HuH-7.5 (cell line): ENCODE measurements around the gene SEC14L6.
"Not testable (repeated sequence)": the region's sequence is repeated elsewhere in the genome, so short reads cannot be mapped to it uniquely, and the experiment has no call there.

ENCODE experiments used
- DNase-seq: peaks from one replicate; pipeline ENCODE4 v3.0.0; 2011; ENCODE audit warnings: low spot score

Gene SEC14L6

DNA sequence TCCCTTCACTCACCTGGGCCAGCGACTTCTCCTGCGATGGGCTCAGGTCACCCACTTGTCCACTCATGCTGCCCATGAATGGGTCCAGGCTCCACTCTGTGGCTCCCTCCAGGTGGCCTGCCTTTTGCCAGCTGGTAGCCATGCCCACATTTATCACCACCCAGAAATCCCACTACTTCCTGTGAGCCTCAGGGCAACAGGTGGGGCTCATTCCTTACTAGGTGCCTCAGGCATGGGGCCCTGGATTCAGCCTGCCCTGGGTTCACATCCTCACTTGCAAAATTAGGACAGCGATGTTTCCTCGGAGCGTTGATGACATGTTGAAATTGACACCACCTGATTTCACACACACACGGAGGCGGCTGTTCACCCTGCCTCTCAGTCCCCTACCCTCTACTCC, at the start of gene SEC14L6:
Gene SEC14L6, minus strand, starts transcription at position 126 of the 400 bp plus-strand sequence. Its CDS starts 59 bp downstream, at position 67.
- no peak for DNase-seq

DNA sequence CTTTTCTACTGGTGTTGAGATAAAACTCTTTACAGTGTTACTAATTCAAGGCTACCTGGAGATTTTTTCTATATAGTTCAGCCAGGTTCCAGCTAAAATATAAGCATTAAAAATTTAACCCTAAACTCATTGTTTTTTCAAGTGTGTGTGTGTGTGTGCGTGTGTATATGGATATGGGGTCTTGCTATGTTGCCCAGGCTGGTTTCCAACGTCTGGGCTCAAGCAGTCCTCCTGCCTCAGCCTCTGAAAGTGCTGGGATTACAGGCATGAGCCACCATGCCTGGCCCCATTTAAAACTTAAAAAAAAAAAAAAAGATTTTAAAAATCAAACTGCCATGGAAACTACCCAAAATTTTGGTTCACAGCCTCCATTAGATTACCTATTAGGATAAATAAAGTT, 49.7 kb upstream of the SEC14L6 start:
- DNase-seq, result no peak

DNA sequence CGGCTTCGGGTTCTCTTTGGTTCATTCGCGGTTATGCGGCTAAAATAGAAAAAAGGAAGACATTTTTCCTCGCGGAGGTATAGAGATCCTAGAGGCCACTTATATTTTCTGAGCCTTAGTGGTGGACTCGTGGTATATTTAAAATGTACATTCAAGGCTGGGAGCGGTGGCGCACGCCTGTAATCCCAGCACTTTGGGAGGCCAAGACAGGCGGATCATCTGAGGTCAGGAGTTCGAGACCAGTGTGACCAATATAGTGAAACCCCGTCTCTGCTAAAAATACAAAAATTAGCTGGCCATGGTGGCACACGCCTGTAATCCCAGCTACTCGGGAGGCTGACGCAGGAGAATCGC, 45.8 kb upstream of the SEC14L6 start:
- DNase-seq, result not testable (repeated sequence)

DNA sequence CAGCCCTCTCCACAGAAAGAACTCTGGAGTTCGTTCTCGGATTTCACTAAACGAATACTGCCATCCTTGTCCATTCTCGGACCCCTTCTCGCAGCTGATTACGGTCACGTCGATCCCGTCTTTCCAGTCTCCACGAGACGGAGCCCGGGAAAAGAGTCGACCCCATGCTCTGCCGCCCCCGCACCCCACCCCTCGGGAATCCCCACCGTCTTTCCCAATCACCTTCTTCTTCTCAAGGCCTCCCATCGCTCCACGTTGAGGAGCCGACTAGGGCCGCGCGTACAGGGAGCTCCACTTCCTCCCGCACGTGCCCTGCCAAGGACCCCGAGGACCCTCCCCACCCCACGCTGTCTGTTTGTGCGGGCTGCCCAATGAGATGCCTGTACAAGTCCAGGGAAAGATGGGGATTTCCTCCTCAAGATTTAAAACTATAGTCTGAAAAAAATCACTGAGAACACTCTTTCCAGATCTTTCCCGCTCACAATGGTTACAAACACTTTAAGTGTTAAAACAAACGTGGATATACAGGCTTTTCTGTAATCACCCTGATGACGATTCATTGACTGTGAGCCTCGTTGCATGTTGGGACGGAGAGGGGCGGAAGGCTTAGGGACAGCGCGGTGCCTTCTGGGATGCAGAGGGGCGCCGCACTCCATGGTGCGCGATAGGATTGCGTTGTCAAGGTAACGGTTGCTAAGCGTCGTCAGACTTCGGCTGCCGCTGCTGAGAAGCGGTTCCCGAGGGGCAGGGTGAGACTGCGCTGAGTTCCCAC, 45.2 kb upstream of the SEC14L6 start, which contains the start of gene PES1:
Gene PES1, minus strand, starts transcription at position 323 of the 772 bp plus-strand sequence. Its CDS starts 77 bp downstream, at position 246.
- DNase-seq, result peak; percentile 92

DNA sequence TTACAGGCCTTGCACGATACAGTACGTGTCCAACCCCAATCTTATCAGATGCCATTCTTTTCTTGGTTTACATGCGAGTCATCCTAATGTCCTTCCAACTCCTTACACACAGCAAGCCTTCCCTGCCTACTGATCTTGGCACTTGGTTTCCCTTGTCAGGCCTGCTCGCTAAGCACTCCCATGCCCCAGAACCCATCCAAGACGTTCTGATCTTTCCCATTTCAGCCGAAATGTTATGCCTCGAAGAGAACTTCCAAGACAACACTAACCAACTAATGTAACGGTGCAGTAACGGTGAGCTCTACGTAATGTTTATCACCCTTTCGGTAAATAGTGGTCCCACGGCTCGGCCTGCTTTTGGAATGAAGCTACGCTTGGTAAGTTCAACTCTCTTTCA, 44.6 kb upstream of the SEC14L6 start:
- no peak for DNase-seq

DNA sequence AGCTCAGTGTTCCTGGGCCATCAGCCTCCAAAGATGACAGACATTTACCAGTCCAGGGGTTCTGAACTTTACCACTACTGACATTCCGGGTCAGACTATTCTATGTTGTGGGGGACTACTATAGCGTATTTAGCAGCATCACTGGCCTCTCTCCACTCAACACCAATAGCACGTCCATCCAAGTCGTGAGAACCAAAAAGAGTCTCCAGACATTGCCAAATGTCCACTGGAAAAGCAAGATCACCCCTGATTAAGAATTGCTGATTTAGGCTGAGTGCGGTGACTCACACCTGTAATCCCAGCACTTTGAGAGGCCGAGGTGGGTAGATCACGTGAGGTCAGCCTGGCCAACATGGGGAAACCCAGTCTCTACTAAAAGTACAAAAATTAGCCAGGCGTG, 39.9 kb upstream of the SEC14L6 start:
- DNase-seq, result no peak

DNA sequence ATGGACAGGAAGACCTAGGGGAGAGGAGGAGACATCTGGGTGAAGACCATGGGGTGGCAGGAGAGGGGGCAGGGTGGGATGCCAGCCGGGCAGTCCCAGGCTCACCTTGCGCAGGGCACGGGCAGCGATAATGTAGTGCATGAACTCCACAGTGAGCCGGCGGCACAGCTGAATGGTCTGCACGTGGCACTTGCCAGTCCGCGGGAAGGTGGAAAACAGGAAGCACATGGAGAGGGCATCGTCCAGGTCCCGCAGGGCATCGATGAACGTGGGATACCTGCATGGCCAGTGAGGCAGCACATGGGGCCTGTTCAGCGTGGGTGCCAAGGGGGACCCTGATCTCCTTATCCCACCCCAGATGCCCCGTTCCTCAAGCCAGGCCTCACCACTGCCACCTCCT, 37.9 kb upstream of the SEC14L6 start:
- DNase-seq, result no peak

DNA sequence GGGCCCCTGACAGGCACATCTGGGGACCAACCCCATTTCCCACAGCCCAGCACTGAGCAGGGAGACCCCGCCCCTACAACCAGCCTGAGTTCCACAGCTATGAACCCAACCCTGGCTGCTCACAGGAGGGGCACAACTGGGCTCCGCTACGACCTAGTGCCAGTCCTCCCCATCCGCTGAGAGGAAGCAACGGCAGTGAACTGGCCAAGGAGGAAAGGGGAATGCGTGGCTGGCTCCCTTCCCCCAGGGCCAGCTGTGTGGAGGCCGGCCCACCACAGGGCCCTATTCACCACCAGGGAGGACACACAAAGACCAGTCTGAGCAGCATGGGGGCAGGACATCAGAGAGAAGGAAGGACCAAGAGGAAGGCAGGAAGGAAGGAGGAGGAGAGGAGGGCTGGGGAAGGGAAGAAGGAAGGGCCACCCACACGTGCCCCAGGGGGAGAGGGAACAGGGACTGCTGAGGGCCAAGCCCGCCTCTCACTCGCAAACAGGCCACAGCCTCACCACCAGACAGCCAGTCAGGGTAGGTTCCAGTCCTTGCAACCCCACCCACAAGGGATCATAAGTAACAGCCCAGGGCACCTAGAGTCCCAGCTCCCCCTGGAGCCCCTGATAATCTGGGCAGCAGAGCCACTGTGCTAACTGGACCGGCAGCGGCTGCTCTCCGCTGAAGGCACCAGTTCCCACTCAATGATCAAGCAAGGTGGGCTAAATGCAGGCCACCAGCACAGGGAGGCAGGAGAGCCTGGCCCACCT, 36.4 kb upstream of the SEC14L6 start:
- no peak for DNase-seq

DNA sequence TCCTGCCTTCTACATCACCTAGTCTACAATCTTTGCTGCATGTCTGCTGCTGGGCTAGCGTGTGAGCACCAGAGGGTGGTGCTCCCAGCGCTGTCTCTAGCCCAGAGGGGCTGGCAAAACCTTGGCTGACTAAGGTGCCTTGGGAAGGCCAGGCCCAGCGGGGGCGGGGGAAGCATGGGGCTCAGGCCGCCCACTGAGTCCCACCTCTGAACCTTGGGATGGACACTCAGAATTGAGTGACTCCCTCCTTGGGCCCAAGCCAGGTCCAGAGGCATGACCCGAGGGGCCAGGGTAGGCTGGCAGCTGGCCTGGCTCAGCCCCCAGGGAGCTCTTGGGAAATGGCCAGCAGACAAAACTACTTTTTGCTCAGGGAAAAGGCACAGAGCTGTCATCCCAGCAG, 35.5 kb upstream of the SEC14L6 start:
- no peak for DNase-seq

DNA sequence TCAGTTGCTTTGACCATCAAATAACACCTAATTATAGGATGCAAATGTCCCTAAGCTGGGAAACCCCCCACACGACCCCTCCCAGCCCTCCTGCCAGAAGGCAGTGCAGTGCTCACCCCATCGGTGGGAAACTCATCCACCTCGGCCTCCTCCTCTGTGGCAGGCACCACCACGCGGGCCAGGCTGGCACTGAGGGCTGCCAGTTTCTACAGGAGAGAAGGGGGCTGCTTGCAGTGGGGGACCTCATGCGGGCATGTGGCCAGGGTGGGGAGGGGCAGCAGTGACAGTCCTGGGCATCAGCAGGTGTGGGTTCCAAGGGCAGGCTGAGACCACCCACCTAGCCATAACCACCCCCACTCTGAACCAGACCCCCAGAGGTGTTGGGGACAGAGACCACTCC, 34.4 kb upstream of the SEC14L6 start:
- DNase-seq, result no peak

DNA sequence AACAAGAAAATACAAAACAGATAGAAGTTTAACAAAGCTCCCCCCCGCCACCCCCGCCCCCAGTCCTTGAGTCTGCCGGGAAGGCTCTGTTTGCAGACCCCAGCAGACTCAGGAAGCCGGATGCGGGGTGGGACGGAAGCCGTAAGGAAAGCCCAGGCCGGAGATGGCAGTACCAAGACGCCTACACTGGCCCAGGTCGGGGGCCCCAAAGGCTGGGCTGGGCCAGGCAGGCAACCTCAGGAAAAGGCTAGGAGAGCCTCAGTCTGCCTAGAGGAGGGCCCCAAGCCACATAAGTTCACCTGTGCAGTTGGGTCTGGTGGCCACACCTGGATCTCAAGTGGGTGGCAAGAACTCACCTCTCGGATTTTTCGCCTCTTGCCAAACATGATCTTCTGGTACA, 31.9 kb upstream of the SEC14L6 start:
- no peak for DNase-seq

DNA sequence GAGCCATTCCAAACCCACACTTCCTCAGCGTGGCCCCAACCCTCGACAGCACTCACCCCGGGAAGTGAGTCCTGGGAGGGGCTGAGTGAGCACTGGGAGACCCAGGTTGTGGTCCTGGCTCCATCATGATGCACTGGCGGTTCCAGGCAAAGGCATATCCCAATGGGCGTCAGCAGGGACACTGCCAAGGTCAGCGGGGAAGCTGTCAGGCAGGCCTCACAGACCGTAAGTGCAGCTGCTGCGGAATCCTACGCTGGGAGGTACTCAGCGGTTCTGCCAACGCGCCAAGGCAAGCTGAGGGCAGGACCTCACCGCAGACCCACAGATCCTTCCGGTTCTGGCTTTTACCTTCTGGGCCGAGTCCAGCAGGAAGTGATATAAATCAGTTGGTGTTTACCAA, 29.3 kb upstream of the SEC14L6 start:
- DNase-seq, result no peak

DNA sequence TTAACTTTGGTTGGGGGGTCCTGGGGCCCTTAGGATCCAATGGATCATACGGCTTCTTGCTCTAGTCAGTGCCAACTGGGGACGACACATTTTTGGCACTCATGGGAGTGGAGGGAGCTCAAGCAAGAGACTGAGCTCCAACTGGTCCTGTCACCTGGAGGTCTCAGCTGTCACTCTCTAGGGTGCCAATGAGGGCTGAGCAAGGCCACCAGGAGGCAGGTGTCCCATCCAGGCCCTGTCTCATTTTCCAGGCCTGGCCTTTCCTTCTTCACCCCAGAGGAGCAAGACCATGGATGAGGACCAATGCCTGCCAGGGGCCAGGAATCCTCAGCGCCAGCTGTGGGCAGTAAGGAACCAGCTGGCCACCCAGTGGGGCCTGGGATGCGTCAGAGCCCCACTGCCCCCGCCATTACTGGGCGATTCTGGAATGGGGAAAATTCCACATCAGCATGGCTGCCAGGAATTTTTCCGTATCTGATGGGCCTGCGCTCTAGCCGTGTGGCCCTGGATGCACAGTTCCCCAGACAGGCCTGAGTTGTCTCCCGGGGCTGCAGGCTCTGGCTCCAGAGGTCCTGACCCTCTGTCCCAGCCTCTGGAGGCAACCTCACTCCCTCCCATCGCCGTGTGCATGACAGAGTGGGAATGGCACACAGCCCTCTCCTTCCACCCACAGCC, 28.6 kb upstream of the SEC14L6 start:
- DNase-seq, result peak; percentile 49

DNA sequence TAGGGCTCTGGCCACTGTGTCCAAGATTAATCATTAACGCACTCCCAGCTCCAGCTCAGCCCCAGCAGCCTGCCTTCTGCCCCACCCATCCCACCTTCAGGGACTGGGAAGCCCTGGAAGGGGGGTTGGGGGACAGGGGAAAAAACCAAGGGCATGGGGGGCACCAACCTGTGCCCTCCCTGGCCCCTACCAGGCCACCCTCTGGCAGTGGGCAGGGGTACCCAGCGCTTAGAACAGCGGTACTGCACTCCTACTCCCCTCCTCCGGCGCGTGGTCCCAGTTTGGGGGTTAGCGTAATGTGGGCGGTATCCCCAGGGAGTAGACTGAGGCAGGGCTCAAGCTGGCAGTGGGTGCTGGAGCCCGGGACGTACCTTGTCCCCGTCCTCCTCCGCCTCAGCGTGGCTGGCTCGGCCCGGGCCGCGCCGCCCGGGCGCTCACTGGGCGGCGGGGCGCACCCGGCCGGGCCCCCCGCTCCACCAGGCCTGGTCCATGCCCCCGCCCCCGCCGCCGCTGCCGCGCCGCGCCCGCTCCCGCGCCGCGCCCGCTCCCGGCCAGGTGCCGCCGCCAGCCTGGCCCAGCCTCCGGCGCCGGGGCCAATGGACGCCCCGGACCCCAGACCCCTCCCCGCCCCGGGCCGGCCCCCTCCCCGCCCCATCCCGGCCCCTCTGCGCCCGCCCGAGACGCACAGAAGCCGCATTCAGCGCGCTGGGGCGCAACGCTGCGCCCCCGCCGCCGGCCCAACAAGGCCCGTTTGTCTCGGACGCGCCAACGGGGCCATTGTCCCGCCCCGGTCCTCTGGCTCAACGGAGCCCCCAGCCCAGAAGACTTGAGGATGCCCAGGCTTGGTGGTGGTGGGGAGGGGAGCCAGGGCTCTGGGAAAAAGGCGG, 27.8 kb upstream of the SEC14L6 start, which contains the start of gene GAL3ST1:
Gene GAL3ST1, minus strand, starts transcription at position 571 of the 887 bp plus-strand sequence. CDS start 17,273 bp downstream, outside the sequence.
- peak; percentile 95 for DNase-seq

DNA sequence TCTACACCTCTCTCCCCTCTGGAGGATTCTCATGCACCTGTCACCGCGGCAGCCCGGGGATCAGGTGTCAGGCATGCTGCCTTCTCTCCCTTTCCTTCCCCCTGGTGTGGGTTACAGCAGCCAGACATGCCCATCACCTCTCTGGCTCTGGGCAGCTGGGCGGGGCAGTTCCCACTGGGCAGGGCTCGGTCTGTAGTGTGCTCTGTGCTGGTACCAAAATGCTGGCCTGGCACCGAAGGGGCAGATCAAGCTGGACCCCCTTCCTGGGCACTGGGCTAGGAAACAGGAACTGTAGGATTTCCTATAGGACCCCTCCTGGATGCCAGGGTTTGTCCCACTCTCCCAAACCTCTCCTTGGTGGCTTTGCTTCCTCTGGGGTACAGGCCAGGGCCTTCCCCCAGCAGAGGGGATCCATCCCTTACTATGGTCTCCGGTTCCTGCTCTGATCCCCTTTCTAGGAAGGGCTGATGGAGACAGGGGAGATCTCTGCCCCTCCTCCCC, 27.1 kb upstream of the SEC14L6 start:
- no peak for DNase-seq

DNA sequence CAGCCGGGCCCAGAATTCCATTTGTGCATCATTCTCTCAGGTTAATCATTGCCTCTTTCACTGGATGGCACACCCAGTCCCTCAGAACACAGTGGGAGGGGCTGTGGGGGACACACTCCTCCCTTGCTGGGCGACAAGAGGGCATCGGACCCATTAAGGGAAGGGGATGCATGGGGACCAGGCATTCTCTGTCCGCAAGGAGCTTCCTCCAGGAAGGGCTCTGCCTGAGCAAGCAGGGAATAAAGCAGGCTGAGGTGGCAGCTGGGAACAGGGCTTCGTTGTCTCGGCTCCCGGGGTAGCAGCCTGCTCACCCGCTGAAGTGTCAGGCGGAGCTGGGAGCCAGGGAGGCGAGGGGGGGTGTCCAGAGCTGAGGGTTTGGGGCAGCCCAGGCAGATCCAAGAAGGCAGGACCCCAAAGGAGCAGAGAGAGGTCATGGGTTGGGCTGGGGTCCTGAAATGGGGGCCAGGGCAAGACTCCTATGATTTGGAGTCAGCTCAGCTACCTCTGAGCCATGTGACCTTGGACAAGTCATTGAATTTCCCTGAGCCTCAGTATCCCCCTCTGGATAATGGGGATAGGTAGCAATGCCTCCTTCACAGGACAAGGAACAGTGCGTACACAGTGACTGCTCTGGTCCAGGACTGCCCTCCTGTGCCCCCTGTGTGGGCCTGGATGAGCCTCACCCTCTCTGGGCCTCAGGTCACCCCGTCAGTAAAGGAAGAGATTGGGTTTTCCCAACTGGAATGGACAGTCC, 26.5 kb upstream of the SEC14L6 start:
- DNase-seq, result peak; percentile 48

DNA sequence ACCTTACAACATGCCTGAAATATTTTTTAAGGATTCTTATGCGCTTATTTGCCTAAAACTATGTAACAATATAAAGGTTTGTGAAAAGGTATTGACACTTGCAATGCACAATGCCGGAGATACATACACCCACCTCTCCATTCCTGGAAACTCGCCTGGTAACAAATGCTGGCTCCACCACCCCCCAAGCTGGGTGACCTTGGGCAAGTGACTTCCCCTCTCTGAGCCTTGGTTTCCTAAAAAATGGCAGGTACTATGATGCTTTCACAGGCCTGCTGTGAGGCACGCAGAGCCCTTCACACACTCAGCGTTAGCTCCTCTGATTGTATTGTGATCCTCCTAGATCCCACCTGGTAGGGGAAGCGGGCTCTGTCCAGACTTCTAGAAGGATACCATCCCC, 25.7 kb upstream of the SEC14L6 start:
- DNase-seq, result no peak

DNA sequence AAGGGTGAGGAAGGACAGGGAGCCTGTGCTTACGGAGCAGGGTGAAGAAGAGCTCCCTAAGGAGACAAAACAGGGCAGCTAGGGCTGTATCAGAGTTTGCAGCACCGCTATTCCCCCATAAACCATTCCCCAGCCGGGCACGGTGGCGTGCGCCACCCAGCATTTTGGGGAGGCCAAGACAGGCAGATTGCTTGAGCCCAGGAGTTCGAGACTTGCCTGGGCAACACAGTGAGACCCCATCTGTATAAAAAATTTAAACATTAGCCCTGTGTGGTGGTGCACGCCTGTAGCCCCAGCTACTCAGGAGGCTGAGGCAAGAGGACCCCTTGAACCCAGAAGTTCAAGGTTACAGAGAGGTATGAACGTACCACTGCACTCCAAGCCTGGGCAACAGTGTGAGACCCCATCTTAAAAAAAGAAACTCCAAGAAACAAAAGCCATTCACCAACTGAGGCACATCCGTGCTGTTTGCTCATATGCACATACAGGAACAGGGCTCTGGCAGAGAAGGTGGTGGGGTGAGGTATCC, 23.2 kb upstream of the SEC14L6 start:
- DNase-seq, result no peak

DNA sequence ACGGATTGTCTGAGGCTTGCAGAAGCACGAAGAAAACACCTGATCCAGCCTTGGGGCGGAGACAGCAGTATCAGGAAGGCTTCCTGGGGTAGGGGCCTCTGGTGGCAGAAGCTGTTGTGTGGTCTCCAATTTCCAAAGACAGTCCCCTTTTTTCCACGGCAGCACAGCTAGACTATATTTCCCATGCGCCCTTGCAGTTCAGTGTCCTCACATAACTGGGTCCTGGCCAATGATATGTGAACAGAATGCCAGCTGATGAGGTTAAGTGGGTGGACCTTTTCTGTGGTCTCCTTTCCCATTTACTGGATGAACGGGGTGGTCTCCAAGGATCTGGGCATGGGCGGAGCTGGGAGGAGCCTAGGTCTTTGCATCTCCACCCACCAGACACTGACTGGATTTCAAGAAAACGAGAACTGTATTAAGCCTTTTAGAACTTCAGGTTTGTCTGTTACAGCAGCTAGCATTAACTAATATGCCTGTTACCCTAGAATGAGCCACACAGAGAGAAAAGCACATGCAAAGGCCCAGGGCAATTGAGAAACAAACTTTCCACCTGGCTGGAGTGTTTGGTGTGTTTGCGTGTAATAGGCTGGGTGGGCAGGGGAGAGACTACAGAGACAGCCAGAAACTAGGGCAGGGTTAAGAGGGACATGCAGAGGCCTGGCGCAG, 21.7 kb upstream of the SEC14L6 start:
- DNase-seq, result no peak

DNA sequence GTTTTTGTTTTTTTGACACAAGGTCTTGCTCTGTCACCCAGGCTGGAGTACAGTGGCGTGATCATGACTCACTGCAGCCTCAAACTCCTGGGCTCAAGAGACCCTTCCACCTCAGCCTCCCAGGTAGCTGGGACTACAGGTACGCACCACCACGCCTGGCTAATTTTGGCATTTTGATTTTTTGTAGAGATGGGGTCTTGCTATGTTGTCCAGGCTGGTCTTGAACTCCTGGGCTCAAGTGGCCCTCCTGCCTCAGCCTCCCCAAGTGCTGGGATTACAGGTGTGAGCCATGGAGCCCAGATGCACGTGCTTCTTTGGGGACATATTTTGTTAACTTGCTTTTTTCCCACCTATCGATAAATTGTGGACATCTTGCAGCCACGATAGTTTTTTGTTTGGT, 20.7 kb upstream of the SEC14L6 start:
- DNase-seq, result not testable (repeated sequence)
